Choroid plexus epithelial cell (primary cell): ENCODE data around the gene SAMD14.

ENCODE experiments used
- DNase-seq: peaks from one replicate; pipeline ENCODE4 v3.0.0-alpha.2; 2010; ENCODE audit warnings: low read depth
- H3K4me3 ChIP-seq: 2 replicates; pipeline ENCODE4 v1.5.1; 2011; ENCODE audit warnings: low read depth, mild to moderate bottlenecking, control low read depth, low read length, moderate library complexity
- TF ChIP-seq, protein P1 (sequence below): conservative IDR thresholded peaks from 2 replicates; pipeline ENCODE4 v1.5.1; 2011; ENCODE audit warnings: low read depth, mild to moderate bottlenecking, control low read depth, inconsistent platforms, low read length, moderate library complexity

SAMD14 gene

DNA sequence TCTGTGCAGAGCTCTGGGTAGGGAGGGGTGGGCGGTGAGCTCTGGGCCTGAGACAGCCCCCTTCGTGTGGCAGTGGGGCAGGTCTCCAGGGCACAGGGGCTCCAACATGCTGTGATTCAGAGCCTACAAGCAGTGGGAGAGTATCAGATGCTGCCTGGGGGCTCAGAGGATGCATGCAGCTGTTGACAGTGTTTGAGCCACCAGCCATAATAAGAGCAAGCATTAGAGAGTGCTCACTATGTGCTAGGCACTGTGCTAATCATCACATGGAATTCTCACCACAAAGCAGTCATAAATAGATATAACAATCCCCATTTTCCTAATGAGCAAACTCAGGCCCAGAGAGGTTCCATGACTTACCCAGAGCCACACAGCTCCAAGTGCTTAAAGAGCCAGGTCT lies 26.7 kb downstream of the SAMD14 start:
- DNase-seq, result no peak
- H3K4me3 ChIP-seq, result no peak overlapping the region
- TF ChIP-seq, protein P1, sequence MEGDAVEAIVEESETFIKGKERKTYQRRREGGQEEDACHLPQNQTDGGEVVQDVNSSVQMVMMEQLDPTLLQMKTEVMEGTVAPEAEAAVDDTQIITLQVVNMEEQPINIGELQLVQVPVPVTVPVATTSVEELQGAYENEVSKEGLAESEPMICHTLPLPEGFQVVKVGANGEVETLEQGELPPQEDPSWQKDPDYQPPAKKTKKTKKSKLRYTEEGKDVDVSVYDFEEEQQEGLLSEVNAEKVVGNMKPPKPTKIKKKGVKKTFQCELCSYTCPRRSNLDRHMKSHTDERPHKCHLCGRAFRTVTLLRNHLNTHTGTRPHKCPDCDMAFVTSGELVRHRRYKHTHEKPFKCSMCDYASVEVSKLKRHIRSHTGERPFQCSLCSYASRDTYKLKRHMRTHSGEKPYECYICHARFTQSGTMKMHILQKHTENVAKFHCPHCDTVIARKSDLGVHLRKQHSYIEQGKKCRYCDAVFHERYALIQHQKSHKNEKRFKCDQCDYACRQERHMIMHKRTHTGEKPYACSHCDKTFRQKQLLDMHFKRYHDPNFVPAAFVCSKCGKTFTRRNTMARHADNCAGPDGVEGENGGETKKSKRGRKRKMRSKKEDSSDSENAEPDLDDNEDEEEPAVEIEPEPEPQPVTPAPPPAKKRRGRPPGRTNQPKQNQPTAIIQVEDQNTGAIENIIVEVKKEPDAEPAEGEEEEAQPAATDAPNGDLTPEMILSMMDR, result no peak

DNA sequence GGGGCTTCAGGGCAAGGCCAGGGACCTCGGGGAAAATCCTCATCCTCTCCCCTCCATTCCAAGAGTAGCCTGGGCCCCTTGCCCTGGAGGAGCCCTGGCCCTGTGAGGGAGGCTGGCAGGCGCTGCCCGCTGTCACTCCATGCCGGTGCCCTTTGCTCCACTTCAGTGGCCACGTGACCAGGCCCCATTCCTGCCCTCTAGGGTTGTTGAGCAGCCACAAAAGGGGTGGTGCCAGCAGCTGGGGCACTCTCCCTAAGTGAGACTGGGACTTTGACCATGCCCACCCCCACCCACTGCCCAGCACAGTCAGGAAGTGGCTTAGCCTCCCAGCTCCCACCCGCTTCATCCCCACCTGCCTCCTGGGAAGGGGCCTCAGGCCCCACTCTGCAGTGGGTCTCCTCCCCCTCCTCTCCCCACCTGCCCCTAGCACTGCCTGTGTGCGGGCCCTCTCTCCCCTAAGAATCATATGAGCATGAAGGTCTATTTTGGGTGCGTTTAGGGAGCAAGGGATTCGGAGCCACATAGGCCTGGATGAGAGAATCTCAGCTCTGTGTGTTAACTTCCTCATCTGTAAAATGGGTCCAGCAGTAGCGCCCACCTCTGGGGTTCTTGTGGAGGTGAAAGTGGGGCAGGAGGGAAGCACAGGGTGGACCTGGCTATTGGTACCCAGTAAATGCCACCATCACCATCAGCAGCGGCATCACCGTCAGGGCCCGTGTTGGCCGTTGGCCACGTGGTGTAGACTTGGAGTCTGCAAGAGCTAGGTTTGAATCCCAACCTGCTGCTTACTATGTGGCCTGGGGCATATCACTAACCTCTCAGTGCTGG lies 27.6 kb downstream of the SAMD14 start:
- DNase-seq, result no peak
- H3K4me3 ChIP-seq, result no peak overlapping the region
- TF ChIP-seq, protein P1, result no peak

DNA sequence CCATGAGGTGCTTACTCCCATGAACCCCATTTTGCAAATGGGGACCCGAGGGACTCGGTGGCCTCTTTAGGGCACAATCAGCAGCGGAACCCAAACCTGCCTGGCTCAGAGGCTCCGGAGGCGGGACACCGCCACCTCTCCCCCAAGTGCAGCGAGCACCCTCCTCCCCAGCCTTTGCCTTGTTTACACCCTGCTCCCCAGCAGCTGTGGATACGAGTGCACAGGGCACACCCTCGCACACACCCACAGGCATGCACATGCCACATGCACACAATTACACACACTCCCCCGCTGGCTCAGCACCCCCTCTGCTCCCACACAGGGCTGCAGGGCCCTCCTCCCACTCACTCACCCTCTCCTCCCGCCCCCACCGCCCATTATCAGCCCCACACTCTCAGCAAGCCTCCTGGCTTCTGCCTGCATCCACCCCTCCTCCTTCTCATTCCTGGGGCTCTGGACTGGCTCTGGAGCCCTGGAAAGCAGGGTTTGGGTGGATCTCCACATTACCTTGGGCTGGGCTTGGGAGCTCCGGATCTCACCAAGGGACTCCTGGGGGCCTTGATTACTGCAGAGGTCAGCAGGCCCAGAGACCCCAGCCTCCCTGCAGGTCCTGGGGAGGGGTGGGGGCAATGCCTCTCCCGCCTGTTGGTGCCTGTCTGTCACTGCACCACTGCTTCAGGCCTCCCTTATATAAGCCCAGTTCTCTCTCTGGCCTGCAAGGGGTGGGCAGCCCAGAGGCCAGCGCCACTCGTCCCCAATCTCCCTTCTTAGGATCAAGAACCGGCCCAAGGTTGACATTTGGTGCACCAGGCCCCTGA lies 28.4 kb downstream of the SAMD14 start:
- DNase-seq, result peak; percentile 35
- TF ChIP-seq, protein P1, result no peak
- no peak overlapping the region for H3K4me3 ChIP-seq

DNA sequence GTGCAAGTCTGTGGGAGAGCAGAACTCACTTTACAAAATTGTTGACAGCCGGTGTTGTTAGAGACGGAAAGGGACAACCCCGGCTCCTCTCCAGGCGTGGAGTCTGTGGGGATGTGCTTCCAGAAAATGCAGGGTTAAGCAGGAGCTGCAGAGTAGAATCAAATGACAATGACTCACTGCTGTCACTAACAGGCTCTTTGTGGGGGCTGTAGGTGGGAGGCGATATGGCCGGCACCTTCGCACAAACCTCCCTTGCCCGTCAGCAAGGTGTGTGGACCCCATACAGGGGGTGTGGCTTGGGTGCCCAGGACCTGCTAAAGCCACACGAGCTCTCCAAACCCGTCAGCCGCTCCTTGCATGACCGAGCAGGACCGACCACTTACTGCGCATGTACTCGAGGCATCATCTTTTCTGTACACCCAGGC lies 29.0 kb downstream of the SAMD14 start:
- no peak overlapping the region for H3K4me3 ChIP-seq
- no peak for DNase-seq
- TF ChIP-seq, protein P1, result no peak

DNA sequence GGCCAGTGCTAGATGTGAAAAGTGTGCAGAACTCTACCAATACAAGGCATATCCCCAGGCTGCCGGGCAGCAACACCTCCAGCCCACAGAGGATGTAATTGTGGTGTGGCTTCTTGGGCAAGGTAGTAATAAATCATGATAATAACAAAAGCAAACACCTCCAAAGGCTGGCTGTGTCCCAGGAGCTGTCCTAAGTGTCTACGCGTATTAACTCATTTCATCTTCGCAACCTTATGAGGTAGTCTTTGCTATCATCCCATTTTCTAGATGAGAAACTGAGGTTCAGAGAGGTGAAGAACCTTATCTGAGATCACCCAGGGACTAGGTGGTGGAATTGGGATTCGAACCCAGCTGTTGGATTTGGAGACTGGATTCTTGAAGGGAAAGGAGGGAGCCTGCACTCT lies 29.5 kb downstream of the SAMD14 start:
- no peak for DNase-seq
- H3K4me3 ChIP-seq, result no peak overlapping the region
- TF ChIP-seq, protein P1, result no peak

DNA sequence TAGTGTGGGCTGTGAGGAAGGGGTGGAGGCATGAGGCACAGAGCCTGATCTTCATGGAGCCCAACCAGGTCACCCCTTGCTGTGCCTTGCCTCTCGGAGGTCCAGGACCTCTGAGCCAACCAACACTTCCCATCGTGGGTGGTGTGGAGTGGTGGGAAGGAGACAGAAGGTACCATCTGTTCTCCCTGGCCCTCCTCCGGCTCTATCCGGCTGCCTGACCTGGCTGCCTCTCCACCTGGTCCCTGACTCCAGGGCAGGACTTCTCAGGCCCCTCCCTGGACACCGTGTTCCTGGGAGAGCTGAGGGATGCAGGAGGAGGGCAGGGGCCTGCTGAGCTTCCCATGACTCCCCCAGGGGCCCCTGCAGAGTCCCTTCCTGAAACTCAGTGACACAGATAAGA lies 31.0 kb downstream of the SAMD14 start:
- TF ChIP-seq, protein P1, result no peak
- no peak overlapping the region for H3K4me3 ChIP-seq
- DNase-seq, result peak; percentile 43

DNA sequence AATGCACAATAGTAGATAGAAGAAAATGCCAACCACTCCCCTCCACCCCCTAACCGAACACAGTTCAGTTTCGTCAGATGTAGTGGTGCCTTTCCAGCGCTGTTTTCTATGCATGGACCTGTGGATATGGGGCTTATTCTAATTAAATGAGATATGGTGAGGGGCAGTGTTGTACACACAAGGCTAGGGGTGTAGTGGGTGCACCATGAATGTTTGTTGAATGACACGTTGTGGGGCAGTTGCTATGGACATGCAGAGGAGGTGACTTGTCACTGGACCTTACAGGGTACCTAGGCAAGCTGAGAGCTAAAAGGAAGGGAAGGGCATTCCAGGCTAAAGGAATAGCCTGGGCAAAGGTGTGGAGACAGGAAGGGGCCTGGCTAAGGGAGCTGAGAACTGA lies 31.4 kb downstream of the SAMD14 start:
- DNase-seq, result no peak
- TF ChIP-seq, protein P1, result no peak
- no peak overlapping the region for H3K4me3 ChIP-seq
